Mesenchymal stem cell (in vitro differentiated cells and primary cell): ENCODE data around the gene UBR3.
A peak's percentile ranks its signal among the peaks of the same experiment; 100 is the strongest.
"Not testable (repeated sequence)": the region's sequence is repeated elsewhere in the genome, so short reads cannot be mapped to it uniquely, and the experiment has no call there.

Source experiments
- DNase-seq: peaks from one replicate; pipeline ENCODE4 v3.0.0-alpha.2; 2013
- H2AFZ ChIP-seq: one replicate; pipeline ENCODE4 v1.6.1; 2013; ENCODE audit warnings: low read depth, mild to moderate bottlenecking, control low read depth, inconsistent platforms, low read length, moderate library complexity
- H2AK5ac ChIP-seq: 2 replicates; pipeline ENCODE4 v1.6.1; 2013; ENCODE audit warnings: low read length, moderate library complexity, mild to moderate bottlenecking, inconsistent platforms; ENCODE audit not compliant: severe bottlenecking
- H2BK120ac ChIP-seq: one replicate; pipeline ENCODE4 v1.6.1; 2013; ENCODE audit warnings: low read depth, mild to moderate bottlenecking, inconsistent platforms, low read length, moderate library complexity
- H2BK12ac ChIP-seq, 2 experiments: one replicate each; pipeline ENCODE4 v1.6.1; 2013; ENCODE audit warnings: inconsistent platforms in 2 of 2, low read length in 2 of 2, mild to moderate bottlenecking in 2 of 2, moderate library complexity in 2 of 2, control low read depth in 1 of 2
- H2BK15ac ChIP-seq: one replicate; pipeline ENCODE4 v1.6.1; 2013; ENCODE audit warnings: mild to moderate bottlenecking, low read depth, inconsistent platforms; ENCODE audit not compliant: poor library complexity, severe bottlenecking
- H2BK5ac ChIP-seq: 2 replicates; pipeline ENCODE4 v1.6.1; 2013; ENCODE audit warnings: low read depth, mild to moderate bottlenecking, low read length, control low read depth, inconsistent platforms; ENCODE audit not compliant: poor library complexity, severe bottlenecking
- H3K14ac ChIP-seq, 2 experiments: one replicate each; pipeline ENCODE4 v1.6.1; 2013; ENCODE audit warnings: inconsistent platforms in 2 of 2, low read length in 2 of 2, control low read depth in 1 of 2, mild to moderate bottlenecking in 1 of 2, moderate library complexity in 1 of 2
- H3K18ac ChIP-seq, 2 experiments: one replicate each; pipeline ENCODE4 v1.6.1; 2013; ENCODE audit warnings: inconsistent platforms in 2 of 2, low read length in 2 of 2, control low read depth in 1 of 2, low read depth in 1 of 2, mild to moderate bottlenecking in 1 of 2
- H3K23ac ChIP-seq, 2 experiments: one replicate each; pipeline ENCODE4 v1.6.1; 2013; ENCODE audit warnings: inconsistent platforms in 2 of 2, low read length in 2 of 2, mild to moderate bottlenecking in 2 of 2, moderate library complexity in 2 of 2, control low read depth in 1 of 2
- H3K27ac ChIP-seq: 2 replicates; pipeline ENCODE4 v1.5.1; 2013; ENCODE audit warnings: mild to moderate bottlenecking, moderate library complexity, low read length, control low read depth, inconsistent platforms; ENCODE audit not compliant: poor library complexity, severe bottlenecking
- H3K27me3 ChIP-seq, 2 experiments: 2 replicates each; pipeline versions ENCODE4 v1.6.1 to v1.7.0; 2013; ENCODE audit warnings: low read length in 2 of 2, mild to moderate bottlenecking in 2 of 2, moderate library complexity in 2 of 2, control low read depth in 1 of 2, inconsistent platforms in 1 of 2; ENCODE audit not compliant: control insufficient read depth in 1 of 2, insufficient read depth in 1 of 2
- H3K36me3 ChIP-seq, 2 experiments: 2 replicates each; pipeline versions ENCODE4 v1.6.1 to v1.7.0; 2013; ENCODE audit warnings: low read length in 2 of 2, control low read depth in 1 of 2, inconsistent platforms in 1 of 2, low read depth in 1 of 2, mild to moderate bottlenecking in 1 of 2; ENCODE audit not compliant: insufficient read depth in 2 of 2, control insufficient read depth in 1 of 2
- H3K4ac ChIP-seq, 2 experiments: one replicate each; pipeline ENCODE4 v1.6.1; 2013; ENCODE audit warnings: inconsistent platforms in 2 of 2, low read length in 2 of 2, mild to moderate bottlenecking in 2 of 2, moderate library complexity in 2 of 2, control low read depth in 1 of 2, low read depth in 1 of 2
- H3K4me1 ChIP-seq: 2 replicates; pipeline ENCODE4 v1.6.1; 2013; ENCODE audit warnings: low read depth, low read length, control low read depth; ENCODE audit not compliant: control insufficient read depth, insufficient read depth
- H3K4me2 ChIP-seq: 2 replicates; pipeline ENCODE4 v1.6.1; 2013; ENCODE audit warnings: low read length, mild to moderate bottlenecking, inconsistent platforms; ENCODE audit not compliant: poor library complexity, severe bottlenecking
- H3K4me3 ChIP-seq, 2 experiments: 2 replicates each; pipeline versions ENCODE4 v1.5.1 to v1.7.0; 2013; ENCODE audit warnings: low read length in 2 of 2, mild to moderate bottlenecking in 2 of 2, control low read depth in 1 of 2, low read depth in 1 of 2; ENCODE audit not compliant: insufficient read depth in 1 of 2
- H3K79me1 ChIP-seq: replicated peaks from 2 replicates; pipeline ENCODE4 v1.6.1; 2013; ENCODE audit warnings: mild to moderate bottlenecking, control low read depth, low read length, inconsistent platforms; ENCODE audit not compliant: poor library complexity, severe bottlenecking
- H3K9ac ChIP-seq: 2 replicates; pipeline ENCODE4 v1.7.0; 2013; ENCODE audit warnings: mild to moderate bottlenecking, low read length, moderate library complexity
- H3K9me3 ChIP-seq: 2 replicates; pipeline ENCODE4 v1.7.0; 2013; ENCODE audit warnings: mild to moderate bottlenecking, low read length; ENCODE audit not compliant: control insufficient read depth
- H4K8ac ChIP-seq: one replicate; pipeline ENCODE4 v1.6.1; 2013; ENCODE audit warnings: inconsistent platforms, mild to moderate bottlenecking, low read length, moderate library complexity
- H4K91ac ChIP-seq: one replicate; pipeline ENCODE4 v1.6.1; 2013; ENCODE audit warnings: mild to moderate bottlenecking, low read length, inconsistent platforms
- WGBS: methylation state at CpG from one replicate; pipeline ENCODE4 v1.1.7; 2013; ENCODE audit warnings: mixed read lengths; 5-methylcytosine and 5-hydroxymethylcytosine counted together

UBR3 gene

GRCh38 chr2:170121689-170122088, 294.4 kb downstream of the UBR3 start:
- no peak overlapping the region for H3K27ac ChIP-seq
- H2BK5ac ChIP-seq = no peak overlapping the region
- no peak overlapping the region for H2BK12ac ChIP-seq
- H3K36me3 ChIP-seq = no peaks in the 10 kb centered on the region
- H3K4me3 ChIP-seq = no peak overlapping the region
- no peak overlapping the region for H3K9ac ChIP-seq
- no peaks in the 10 kb centered on the region for H3K27me3 ChIP-seq
- H2BK120ac ChIP-seq = no peak overlapping the region
- no peaks in the 10 kb centered on the region for H3K9me3 ChIP-seq
- no peak overlapping the region for H2AFZ ChIP-seq
- H3K4me2 ChIP-seq = no peak overlapping the region
- H3K23ac ChIP-seq = no peak overlapping the region
- no peak overlapping the region for H3K14ac ChIP-seq
- no peak overlapping the region for H3K18ac ChIP-seq
- no peak overlapping the region for H3K4ac ChIP-seq
- H2AK5ac ChIP-seq = no peak overlapping the region
- no peak overlapping the region for H4K91ac ChIP-seq
- DNase-seq = no peak
- H3K4me1 ChIP-seq = no peaks in the 10 kb centered on the region
- 100% methylated on average over 1 of the region's 1 CpG for WGBS
- H2BK15ac ChIP-seq = no peak overlapping the region
- H3K79me1 ChIP-seq = no peaks in the 10 kb centered on the region
- H4K8ac ChIP-seq = no peak overlapping the region

DNA sequence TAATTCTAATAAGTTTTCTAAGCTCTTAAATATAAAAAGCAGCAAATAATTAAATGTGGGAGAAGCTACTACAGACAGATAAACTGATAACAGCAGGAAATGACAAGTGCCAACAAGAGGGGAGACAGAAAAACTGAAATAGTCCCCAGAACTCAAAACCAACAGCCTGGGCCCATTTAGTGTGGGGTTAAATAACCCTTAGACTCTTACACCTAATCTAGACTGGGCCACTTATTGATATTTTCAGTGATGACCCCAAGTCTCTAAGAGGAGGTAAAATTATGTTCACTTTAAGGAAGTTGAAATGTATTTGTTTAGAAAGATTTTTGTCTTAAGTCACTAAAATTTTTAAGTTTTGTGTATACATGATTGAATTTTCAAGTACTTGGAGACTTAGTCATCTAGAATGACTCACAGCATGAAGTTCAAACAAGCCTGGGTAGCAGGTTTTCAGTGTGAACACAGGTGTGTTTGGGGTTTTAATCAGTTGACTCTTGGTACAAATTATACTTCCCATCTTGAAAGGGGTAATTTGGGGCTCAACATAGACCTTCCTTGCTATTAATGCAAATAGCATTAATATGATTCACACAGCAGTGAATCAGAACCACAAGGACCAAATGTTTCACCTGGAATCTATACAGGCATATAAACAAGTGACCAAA, 295.8 kb downstream of the UBR3 start:
- no peak overlapping the region for H3K4me3 ChIP-seq
- H3K79me1 ChIP-seq = no peaks in the 10 kb centered on the region
- no peaks in the 10 kb centered on the region for H3K36me3 ChIP-seq
- no peak overlapping the region for H3K27ac ChIP-seq
- H2AK5ac ChIP-seq = no peak overlapping the region
- H3K4me1 ChIP-seq = no peaks in the 10 kb centered on the region
- no peaks in the 10 kb centered on the region for H3K9me3 ChIP-seq
- H3K4ac ChIP-seq = no peak overlapping the region
- no peak overlapping the region for H3K18ac ChIP-seq
- no peaks in the 10 kb centered on the region for H3K27me3 ChIP-seq
- no peak overlapping the region for H2BK120ac ChIP-seq
- peak; percentile 33 for DNase-seq
- no peak overlapping the region for H4K8ac ChIP-seq
- no peak overlapping the region for H3K14ac ChIP-seq
- no peak overlapping the region for H4K91ac ChIP-seq
- no peak overlapping the region for H3K4me2 ChIP-seq
- no peak overlapping the region for H3K23ac ChIP-seq
- no peak overlapping the region for H2AFZ ChIP-seq
- no peak overlapping the region for H2BK5ac ChIP-seq
- no peak overlapping the region for H2BK12ac ChIP-seq
- H2BK15ac ChIP-seq = no peak overlapping the region
- no peak overlapping the region for H3K9ac ChIP-seq

DNA sequence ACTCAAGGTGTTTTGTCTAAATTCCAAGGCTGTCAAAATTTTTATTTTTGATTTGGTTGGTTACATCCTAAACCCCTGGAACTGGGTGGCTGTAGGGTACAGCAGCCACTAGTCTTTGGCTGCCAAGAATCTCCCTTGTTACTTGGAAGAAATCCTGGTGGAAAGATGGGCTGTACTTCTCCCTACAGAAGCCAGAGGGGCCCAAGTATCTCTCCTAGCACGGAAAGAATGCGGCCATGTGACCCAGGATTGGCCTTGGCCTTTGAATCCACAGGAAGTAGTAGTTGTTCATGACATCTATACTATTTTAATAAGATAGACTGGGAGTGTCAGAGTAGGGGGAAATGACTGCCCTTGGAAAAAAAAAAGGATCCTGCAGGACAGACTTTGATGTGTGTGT, 296.3 kb downstream of the UBR3 start:
- H3K4me3 ChIP-seq = no peak overlapping the region
- no peak overlapping the region for H3K14ac ChIP-seq
- no peak overlapping the region for H3K23ac ChIP-seq
- peak overlapping the region in 1 of 2 experiments; percentile 22 for H3K18ac ChIP-seq
- H3K9ac ChIP-seq = no peak overlapping the region
- DNase-seq = peak; percentile 24
- no peak overlapping the region for H2BK15ac ChIP-seq
- H2BK5ac ChIP-seq = no peak overlapping the region
- H3K9me3 ChIP-seq = no peaks in the 10 kb centered on the region
- 50% methylated on average over 2 of the region's 2 CpGs for WGBS
- no peaks in the 10 kb centered on the region for H3K36me3 ChIP-seq
- no peak overlapping the region for H4K8ac ChIP-seq
- H2AK5ac ChIP-seq = peak overlapping the region; percentile 55
- H3K4me2 ChIP-seq = no peak overlapping the region
- H3K79me1 ChIP-seq = no peaks in the 10 kb centered on the region
- no peaks in the 10 kb centered on the region for H3K4me1 ChIP-seq
- H2BK120ac ChIP-seq = no peak overlapping the region
- no peaks in the 10 kb centered on the region for H3K27me3 ChIP-seq
- no peak overlapping the region for H3K27ac ChIP-seq
- no peak overlapping the region for H2AFZ ChIP-seq
- H3K4ac ChIP-seq = no peak overlapping the region
- no peak overlapping the region for H2BK12ac ChIP-seq
- no peak overlapping the region for H4K91ac ChIP-seq

DNA sequence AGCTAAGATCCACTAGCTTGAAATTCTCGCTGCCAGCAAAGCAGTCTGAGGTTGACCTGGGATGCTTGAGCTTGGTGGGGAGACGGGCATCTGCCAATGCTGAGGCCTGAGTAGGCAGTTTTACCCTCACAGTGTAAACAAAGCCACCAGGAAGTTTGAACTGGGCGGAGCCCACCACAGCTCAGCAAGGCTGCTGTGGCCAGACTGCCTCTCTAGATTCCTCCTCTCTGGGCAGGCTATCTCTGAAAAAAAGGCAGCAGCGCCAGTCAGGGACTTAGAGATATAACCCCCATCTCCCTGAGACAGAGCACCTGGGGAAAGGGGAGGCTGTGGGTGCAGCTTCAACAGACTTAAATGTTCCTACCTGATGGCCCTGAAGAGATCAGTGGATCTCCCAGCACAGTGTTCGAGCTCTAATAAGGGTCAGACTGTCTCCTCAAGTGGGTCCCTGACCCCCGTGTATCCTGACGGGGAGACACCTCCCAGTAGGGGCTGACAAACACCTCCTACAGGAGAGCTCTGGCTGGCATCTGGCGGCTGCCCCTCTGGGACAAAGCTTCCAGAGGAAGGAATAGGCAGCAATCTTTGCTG, 299.0 kb downstream of the UBR3 start:
- not testable (repeated sequence) for H3K9ac ChIP-seq, DNase-seq, H3K23ac ChIP-seq, H3K14ac ChIP-seq, H2AFZ ChIP-seq, H3K4me2 ChIP-seq, H4K91ac ChIP-seq, H3K4ac ChIP-seq, H3K4me1 ChIP-seq, H2AK5ac ChIP-seq, H2BK15ac ChIP-seq, H3K36me3 ChIP-seq, H2BK12ac ChIP-seq, H3K9me3 ChIP-seq, H2BK5ac ChIP-seq, H2BK120ac ChIP-seq, H3K27ac ChIP-seq, H3K18ac ChIP-seq, H3K4me3 ChIP-seq, H3K27me3 ChIP-seq, H3K79me1 ChIP-seq, H4K8ac ChIP-seq
- 92% methylated on average over 8 of the region's 8 CpGs for WGBS
